Thoracic aorta (tissue), 2 donors: ENCODE data around the gene MAD1L1. TPM values are rescaled to one million over a fixed set of nuclear protein-coding genes. Genes with fewer than 3 reads are reported as not detected.

Experiments used
- ATAC-seq: fragments of 150-250 bp; one replicate; pipeline ENCODE4 v1.8.0; 2017; ENCODE audit warnings: low read depth; ENCODE audit not compliant: insufficient number of reproducible peaks, low FRiP score
- DNase-seq: peaks from one replicate; pipeline ENCODE4 v3.0.0-alpha.2; 2020; ENCODE audit warnings: low spot score
- H3K27ac ChIP-seq, 2 donors: fragments of 200-600 bp; sonication (generic); 1 replicate in 1 of 2; 2 replicates in 1 of 2; pipeline ENCODE4 v1.5.1; 2016; ENCODE audit warnings: mild to moderate bottlenecking in 2 of 2, moderate library complexity in 2 of 2
- H3K27me3 ChIP-seq: fragments of 200-600 bp; sonication (generic); replicated peaks from 2 replicates; pipeline ENCODE4 v1.6.0; 2016; ENCODE audit warnings: mild to moderate bottlenecking; ENCODE audit not compliant: insufficient read depth
- H3K36me3 ChIP-seq: fragments of 200-600 bp; sonication (generic); one replicate; pipeline ENCODE4 v1.5.1; 2016
- H3K4me1 ChIP-seq, 2 donors: fragments of 200-600 bp; sonication (generic); 1 replicate in 1 of 2; 2 replicates in 1 of 2; pipeline versions ENCODE4 v1.5.1 to v1.6.0; 2016; ENCODE audit warnings: low read depth in 2 of 2, mild to moderate bottlenecking in 1 of 2; ENCODE audit not compliant: control insufficient read depth in 1 of 2
- H3K4me3 ChIP-seq: fragments of 200-600 bp; sonication (generic); 2 replicates; pipeline ENCODE4 v1.5.1; 2016; ENCODE audit warnings: mild to moderate bottlenecking
- H3K9me3 ChIP-seq: fragments of 200-600 bp; sonication (generic); 2 replicates; pipeline ENCODE4 v1.5.1; 2016
- CTCF ChIP-seq: fragments of 200-600 bp; sonication (generic); IDR thresholded peaks from one replicate; pipeline ENCODE4 v1.5.1; 2019; ENCODE audit warnings: antibody characterized with exemption
- total RNA-seq, 2 donors: library from RNA; depleted of rRNA; stranded (reverse); fragments of >200 nt; gene quantifications; one replicate each; pipeline versions ENCODE4 v1.1.0 to v1.2.3, GENCODE V29; 2016

Gene MAD1L1
- total RNA-seq, 2 donors from 2014 or later = 27.4 to 41.3 TPM

GRCh38 chr7:2202361-2202761 is 30.4 kb downstream of the MAD1L1 start:
- no peaks in the 10 kb centered on the region for H3K27me3 ChIP-seq
- H3K36me3 ChIP-seq = peaks cover 7% of the 10 kb centered on the region
- DNase-seq (no peak), ATAC-seq (no peak)
- no peaks in the 10 kb centered on the region for H3K9me3 ChIP-seq
- no peak for TF ChIP-seq CTCF
- H3K27ac ChIP-seq = no peak overlapping the region
- peaks cover 8 to 24% of the 10 kb centered on the region in 2 donors for H3K4me1 ChIP-seq
- no peak overlapping the region for H3K4me3 ChIP-seq

GRCh38 chr7:2201686-2202360 is 30.9 kb downstream of the MAD1L1 start:
- H3K36me3 ChIP-seq = peaks cover 7% of the 10 kb centered on the region
- H3K4me3 ChIP-seq = no peak overlapping the region
- no peak for DNase-seq
- H3K4me1 ChIP-seq = peaks cover 8 to 24% of the 10 kb centered on the region in 2 donors
- H3K9me3 ChIP-seq = no peaks in the 10 kb centered on the region
- no peak for ATAC-seq
- no peaks in the 10 kb centered on the region for H3K27me3 ChIP-seq
- H3K27ac ChIP-seq = no peak overlapping the region
- no peak for TF ChIP-seq CTCF

GRCh38 chr7:2201128-2201527 is 31.6 kb downstream of the MAD1L1 start:
- no peaks in the 10 kb centered on the region for H3K27me3 ChIP-seq
- H3K27ac ChIP-seq = no peak overlapping the region
- no peak for DNase-seq
- H3K36me3 ChIP-seq = peaks cover 7% of the 10 kb centered on the region
- no peak overlapping the region for H3K4me3 ChIP-seq
- H3K9me3 ChIP-seq = no peaks in the 10 kb centered on the region
- peaks cover 8 to 24% of the 10 kb centered on the region in 2 donors for H3K4me1 ChIP-seq
- TF ChIP-seq CTCF = no peak
- no peak for ATAC-seq

- TF ChIP-seq CTCF = no peak
- ATAC-seq (no peak), DNase-seq (no peak)
- H3K27me3 ChIP-seq = no peaks in the 10 kb centered on the region
- no peak overlapping the region for H3K27ac ChIP-seq
- H3K9me3 ChIP-seq = no peaks in the 10 kb centered on the region
- peaks cover 10% of the 10 kb centered on the region for H3K36me3 ChIP-seq
- peaks cover 8 to 22% of the 10 kb centered on the region in 2 donors for H3K4me1 ChIP-seq
- no peak overlapping the region for H3K4me3 ChIP-seq
Measured at GRCh38 chr7:2200584-2200980, 32.2 kb downstream of the MAD1L1 start.

GRCh38 chr7:2199956-2200583 is 32.7 kb downstream of the MAD1L1 start:
- DNase-seq (no peak), ATAC-seq (no peak)
- Histone ChIP-seq H3K27ac (no peak overlapping the region), H3K4me1 (peaks cover 4 to 17% of the 10 kb centered on the region in 2 donors), H3K4me3 (no peak overlapping the region), H3K36me3 (peaks cover 11% of the 10 kb centered on the region), H3K27me3 (no peaks in the 10 kb centered on the region), H3K9me3 (no peaks in the 10 kb centered on the region)
- TF ChIP-seq CTCF = no peak
